NT2/D1 (cell line): ENCODE results near the gene FAIM2.

Experiments used
- SUZ12 ChIP-seq: IDR thresholded peaks from 2 replicates; pipeline ENCODE4 v1.6.1; 2011; ENCODE audit not compliant: insufficient read length, insufficient read depth; ENCODE audit errors: extremely low read depth
- YY1 ChIP-seq: IDR thresholded peaks from 2 replicates; pipeline ENCODE4 v1.6.1; 2011; ENCODE audit not compliant: insufficient read length, insufficient read depth
- ZNF274 ChIP-seq: IDR thresholded peaks from 2 replicates; pipeline ENCODE4 v1.6.1; 2011; ENCODE audit warnings: mild to moderate bottlenecking, low read depth, low read length

GRCh38 chr12:49943625-49943960, 39.9 kb upstream of the FAIM2 start:
- TF ChIP-seq ZNF274: no peak
- no peak for TF ChIP-seq YY1
- TF ChIP-seq SUZ12: no peak
